NCI-H2227 (cell line): Measurements from ENCODE around the gene CCR6.
"Not testable (repeated sequence)": the region's sequence is repeated elsewhere in the genome, so short reads cannot be mapped to it uniquely, and the experiment has no call there.

Experiments
- DNase-seq: peaks from one replicate; lab custom pipeline; 2025; ENCODE audit not compliant: unreplicated experiment; lab: John Stamatoyannopoulos, UW

Gene CCR6

GRCh38 chr6:167122827-167123657 lies at the start of gene CCR6:
TSS of gene CCR6 (plus strand) at chr6:167123096. CDS start at chr6:167136135, 13,039 bp downstream.
- no peak for DNase-seq

- DNase-seq = no peak
These were observed 49.1 kb upstream of the CCR6 start for GRCh38 chr6:167073679-167074274.

- DNase-seq = no peak
These were observed 45.5 kb upstream of the CCR6 start for GRCh38 chr6:167077241-167077932.

DNA sequence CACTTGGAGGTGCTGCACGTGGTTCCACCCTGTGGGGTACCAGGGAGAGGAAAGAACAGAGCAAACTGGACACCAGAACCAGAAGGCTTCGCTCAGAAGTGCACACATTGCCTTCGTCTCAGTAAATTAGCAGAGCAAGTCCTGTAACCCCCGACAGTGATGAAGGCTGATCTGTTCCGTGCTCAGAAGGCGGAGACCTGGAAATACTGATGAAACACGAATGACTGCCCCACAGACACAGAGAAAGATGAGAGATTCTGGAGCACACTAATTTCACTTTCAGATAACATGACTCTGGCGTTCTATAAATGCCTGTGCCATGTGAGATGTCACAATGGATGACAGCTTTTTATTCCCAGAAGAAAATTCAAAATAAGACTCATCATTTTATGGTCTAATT lies 44.2 kb upstream of the CCR6 start:
- no peak for DNase-seq

DNA sequence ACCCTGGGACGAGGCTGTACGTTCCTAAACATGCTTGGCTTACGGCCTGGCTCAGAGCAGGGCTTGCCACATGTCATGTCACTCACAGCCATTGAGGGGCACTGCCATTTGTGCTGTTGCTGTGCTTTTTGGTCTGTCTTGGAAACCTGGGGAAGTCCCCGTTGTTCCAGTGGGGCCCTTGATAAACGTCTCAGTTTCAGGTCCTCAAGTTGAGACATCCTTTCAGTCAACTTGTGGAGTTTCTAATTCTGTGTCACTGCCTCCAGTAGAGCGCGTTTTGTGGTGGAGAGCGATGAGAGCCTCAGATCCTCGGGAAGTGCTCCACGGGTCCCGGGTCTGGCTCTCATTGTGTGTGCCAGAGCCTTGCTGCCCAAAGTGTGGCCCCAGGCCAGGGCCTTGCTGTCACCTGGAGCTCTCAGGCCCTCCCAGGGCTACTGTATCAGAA lies 43.0 kb upstream of the CCR6 start:
- DNase-seq = no peak

DNA sequence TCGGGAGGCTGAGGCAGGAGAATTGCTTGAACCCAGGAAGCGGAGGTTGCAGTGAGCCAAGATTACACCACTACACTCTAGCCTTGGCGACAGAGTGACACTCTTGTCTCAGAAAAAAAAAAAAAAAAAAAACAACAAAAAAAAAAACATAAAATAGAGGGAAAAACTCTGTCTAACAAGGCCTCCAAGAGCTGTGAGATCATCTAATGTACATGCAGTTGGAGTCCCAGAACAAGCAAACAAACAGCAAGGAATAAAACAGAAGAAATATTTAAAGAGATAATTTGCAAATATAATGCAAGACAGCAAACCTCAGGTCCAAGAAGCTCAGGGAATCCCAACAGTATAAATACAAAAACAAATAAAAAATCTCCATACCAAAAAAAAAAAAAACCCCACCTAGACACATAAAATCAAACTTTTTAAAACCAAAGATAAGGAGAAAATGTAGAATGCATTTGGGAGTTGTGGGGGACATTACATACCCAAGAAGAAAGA lies 35.0 kb upstream of the CCR6 start:
- no peak for DNase-seq

GRCh38 chr6:167088741-167089140 lies 34.2 kb upstream of the CCR6 start:
- DNase-seq = not testable (repeated sequence)

- no peak for DNase-seq
These were observed 33.4 kb upstream of the CCR6 start for GRCh38 chr6:167089243-167090142.

DNA sequence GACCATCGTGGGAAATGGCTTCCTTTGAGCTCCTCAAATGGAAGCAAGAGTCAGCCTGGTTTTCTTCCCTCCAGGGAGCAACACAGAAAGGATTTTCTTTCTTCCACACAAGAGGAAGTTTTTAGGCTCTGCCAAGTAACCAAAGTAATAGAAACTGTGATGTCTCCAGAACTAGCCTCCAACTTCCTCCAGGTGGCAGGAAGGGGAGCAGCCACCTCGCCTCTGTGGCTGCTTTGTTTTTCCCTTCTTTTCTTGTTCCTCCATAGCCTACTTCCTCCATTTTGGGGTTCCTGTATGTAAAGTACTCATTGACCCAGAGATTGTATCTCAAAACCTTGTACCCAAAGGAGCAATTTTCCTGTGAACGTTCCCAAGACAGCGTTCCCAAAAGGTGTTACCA lies 32.7 kb upstream of the CCR6 start:
- DNase-seq = no peak

DNA sequence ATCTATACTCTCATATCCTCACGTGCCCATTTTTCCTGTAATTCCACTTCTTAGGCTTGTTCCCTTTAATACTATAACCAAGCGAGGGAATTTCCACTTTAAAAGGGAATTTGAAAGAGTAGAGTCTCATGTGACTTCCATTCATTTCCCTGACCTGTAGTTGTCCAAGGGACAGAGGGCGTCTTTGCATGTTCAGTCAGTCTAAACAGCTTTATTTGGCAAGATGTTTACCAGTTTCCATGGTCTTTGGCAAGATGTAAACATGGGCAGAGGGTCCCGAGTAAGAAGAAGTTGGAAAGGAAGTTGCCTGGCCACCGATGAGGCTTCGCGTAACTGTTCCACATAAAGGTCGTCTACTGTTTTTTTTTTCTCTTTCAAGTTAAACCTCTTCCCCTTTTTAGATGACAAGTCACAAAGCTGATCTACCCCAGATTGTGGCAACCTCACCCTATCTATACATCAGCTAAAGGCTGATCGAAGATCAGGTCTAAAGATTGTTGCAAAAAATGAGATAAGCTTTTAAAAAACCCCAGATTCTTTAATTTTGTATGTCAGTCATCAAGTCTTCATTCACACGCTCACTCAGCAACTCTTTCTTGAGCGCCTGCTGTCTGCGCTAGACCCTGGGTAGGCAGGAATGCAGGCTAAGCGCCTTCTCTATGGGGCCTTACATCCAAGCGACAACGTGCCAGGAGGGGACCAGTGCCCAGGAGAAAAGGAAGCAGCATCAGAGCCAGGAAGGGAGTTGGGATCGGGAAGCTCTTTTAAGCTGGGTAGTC lies 31.7 kb upstream of the CCR6 start:
- DNase-seq = no peak

- no peak for DNase-seq
These were observed 31.1 kb upstream of the CCR6 start for GRCh38 chr6:167091805-167092107.

DNA sequence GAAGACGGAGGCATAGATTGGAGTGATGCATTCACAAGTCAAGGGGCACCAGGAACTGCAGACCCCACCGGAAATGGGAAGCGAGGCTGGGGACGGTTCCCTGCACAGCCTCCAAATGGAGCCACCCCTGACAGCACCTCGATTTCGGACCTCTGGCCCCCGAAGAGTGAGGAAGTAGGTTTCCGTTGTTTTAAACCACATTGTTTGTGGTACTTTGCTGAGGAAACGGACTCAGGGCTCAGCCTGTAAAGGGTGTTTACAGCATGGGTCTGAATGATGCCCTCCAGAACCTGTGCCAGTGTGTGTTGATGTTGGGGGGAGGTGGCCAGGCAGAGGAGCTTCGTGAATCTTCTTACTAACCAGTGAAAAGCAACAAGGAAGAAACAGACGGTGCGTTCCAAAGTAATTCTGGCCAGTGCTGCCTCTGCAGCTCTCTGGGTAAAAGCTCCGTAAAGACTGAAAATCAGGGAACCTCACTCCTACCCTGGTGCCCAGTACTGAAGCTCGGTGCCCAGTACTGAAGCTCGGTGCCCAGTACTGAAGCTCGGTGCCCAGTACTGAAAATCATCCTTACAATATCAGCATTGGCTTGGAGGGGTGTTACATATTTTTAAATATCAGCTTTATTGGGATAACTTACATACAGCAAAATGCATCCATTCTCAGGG lies 30.1 kb upstream of the CCR6 start:
- no peak for DNase-seq

DNA sequence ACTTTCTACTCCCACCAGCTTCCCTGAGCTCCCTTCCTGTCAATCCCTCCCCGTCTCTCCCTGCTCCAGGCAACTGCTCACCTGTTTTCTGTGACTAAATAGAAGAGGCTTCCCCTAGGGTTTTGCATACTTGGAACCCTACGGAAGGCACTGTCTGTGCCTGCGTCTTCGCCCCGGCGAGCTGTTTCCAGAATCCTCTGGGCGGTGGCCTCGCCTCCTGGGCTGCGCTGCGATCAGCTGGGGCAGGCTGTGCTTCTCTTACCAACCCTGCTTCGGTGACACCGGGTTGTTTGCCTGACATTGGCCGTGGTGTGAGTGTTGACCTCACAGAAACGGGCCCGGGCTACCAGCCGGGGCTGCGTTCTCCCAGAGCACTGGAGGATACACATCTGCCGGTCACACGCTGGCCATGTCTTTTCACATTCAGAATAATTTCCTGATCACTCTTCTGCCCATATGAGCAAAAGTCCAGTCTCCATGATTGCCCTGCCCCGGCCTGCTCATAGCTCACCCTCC lies 29.4 kb upstream of the CCR6 start:
- DNase-seq = no peak

GRCh38 chr6:167093922-167094432 lies 28.9 kb upstream of the CCR6 start:
- no peak for DNase-seq

DNA sequence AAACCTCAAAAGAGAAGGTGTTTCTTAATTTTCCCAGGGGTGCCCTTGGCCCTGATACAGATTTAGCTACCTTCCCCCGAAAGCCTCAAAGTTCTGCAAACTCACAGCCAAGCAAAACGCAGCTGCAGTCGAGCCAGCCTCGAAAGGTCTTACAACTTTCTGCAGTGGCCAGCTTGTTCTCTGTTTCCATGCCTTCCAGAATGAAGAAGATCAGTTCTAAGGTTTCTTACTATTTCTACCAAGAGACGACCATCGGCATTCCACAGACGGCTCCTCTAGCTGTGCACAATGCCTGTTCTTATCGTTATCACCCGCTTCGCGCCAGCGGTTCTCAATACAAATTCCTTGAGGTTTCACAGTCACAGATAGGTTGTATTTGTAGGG lies 28.5 kb upstream of the CCR6 start:
- DNase-seq = no peak

DNA sequence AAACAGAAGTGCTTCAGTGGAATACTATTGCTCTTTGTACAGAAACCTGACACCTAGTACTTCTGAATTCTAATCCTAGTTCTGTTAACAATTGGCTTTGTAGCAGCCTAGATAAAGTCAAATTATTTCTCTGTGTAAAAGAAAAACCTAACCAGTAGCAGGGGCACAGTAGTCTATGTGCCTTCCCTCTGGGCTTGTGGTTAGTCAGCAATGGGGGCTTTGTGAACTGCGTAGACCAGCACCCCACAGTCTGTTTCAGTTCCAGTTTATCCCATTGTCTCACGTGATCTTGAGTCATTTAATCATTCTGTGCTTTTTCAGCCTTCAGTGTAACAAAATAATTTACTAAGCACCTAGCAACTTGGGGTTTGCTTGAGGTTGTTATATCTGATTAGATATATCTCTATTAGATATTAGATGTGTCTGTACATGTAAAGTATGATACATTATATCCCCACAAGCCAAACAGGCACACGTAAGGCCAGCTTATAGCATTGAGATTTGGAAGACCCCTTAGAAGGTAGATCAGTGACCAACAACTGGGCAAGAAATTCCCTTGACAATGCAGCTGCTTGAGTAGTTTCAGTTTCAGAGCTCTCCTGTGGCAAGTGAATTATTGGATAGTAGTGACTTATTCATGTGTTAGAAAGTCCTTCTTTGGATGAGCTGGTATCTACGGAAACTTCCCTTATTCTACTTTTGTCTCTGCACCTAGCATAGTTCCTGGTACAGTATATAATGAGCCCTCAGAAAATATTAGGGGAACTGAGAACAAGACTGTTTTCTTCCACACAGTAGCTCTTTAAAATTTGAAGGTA lies 27.9 kb upstream of the CCR6 start:
- no peak for DNase-seq

DNA sequence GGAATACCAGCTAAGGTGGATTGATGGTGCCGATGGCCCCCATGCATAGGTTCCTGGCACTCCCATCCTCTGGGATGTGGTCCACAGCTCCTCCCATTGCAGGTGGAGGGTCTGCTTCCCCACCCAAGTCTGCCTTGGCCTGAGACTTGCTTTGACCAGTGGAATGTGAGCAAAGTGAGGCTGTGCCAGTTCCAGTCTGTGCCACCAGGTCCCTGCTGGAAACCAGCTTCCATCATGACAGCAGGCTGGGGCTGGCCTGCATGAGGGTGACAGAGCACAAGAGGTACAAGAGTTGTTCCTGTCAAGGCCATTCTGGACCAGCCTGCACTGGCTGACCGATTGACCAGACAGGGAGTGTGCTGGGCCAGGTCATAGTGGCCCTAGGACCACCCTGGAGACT lies 27.0 kb upstream of the CCR6 start:
- DNase-seq = no peak

GRCh38 chr6:167096991-167097390 lies 25.9 kb upstream of the CCR6 start:
- no peak for DNase-seq
